Kidney (tissue), 14 donors: Measurements from ENCODE around the gene ARR3. TPM values are rescaled to one million over a fixed set of nuclear protein-coding genes. Genes with fewer than 3 reads are reported as not detected.

Experiments
- DNase-seq, 5 donors: peaks; one replicate each; pipeline ENCODE4 v3.0.0-alpha.2; 2013 to 2020
- FAIRE-seq: peaks from 2 replicates; lab custom pipeline; 2012; peaks lifted over from hg19 to GRCh38; lab: Jason Lieb, UNC
- H3K27ac ChIP-seq, 2 donors: one replicate each; pipeline ENCODE4 v1.7.0; 2013; ENCODE audit warnings: low read depth in 2 of 2, low read length in 2 of 2, inconsistent platforms in 1 of 2
- H3K27me3 ChIP-seq: one replicate; pipeline ENCODE4 v1.7.1; 2013; ENCODE audit warnings: low read length, inconsistent platforms; ENCODE audit not compliant: control insufficient read depth, insufficient read depth
- H3K36me3 ChIP-seq, 3 donors: one replicate each; pipeline versions ENCODE4 v1.7.0 to v1.7.1; 2013; ENCODE audit warnings: low read length in 3 of 3, control low read depth in 1 of 3, inconsistent platforms in 1 of 3; ENCODE audit not compliant: insufficient read depth in 3 of 3, control insufficient read depth in 2 of 3
- H3K4me1 ChIP-seq, 3 donors: one replicate each; pipeline versions ENCODE4 v1.7.0 to v1.7.1; 2013; ENCODE audit warnings: low read length in 3 of 3, inconsistent platforms in 1 of 3, low read depth in 1 of 3; ENCODE audit not compliant: control insufficient read depth in 2 of 3, insufficient read depth in 2 of 3
- H3K4me3 ChIP-seq, 3 donors: one replicate each; pipeline versions ENCODE4 v1.7.0 to v1.8.1; 2013; ENCODE audit warnings: low read length in 3 of 3, control low read depth in 1 of 3, inconsistent platforms in 1 of 3
- H3K9ac ChIP-seq, 3 donors: one replicate each; pipeline versions ENCODE4 v1.7.0 to v1.7.1; 2013; ENCODE audit warnings: low read length in 3 of 3, control low read depth in 1 of 3, inconsistent platforms in 1 of 3
- H3K9me3 ChIP-seq, 3 donors: one replicate each; pipeline versions ENCODE4 v1.7.0 to v1.7.1; 2013; ENCODE audit warnings: low read length in 3 of 3, control low read depth in 1 of 3, inconsistent platforms in 1 of 3; ENCODE audit not compliant: control insufficient read depth in 2 of 3, insufficient read depth in 1 of 3
- intact Hi-C: fragments of 100-400 bp; cut with DNase I; formaldehyde crosslinking; loops from one replicate; pipeline ENCODE4 v1.11.1; 2022
- polyA plus RNA-seq: library from polyadenylated mRNA; stranded (reverse); fragments of 350-450 nt; fragmentation: Illumina TruSeq; extraction: RNeasy Lipid Tissue Mini Kit (QIAGEN cat#74804); gene quantifications from one replicate; pipeline ENCODE4 v1.2.3, GENCODE V29; 2014; ENCODE audit warnings: low read depth, low replicate concordance; ENCODE audit not compliant: insufficient read depth
- total RNA-seq: library from RNA; stranded (reverse); fragmentation: NEBNext Ultra II Directional; extraction: Animal tissue kit (Norgen Biotek cat#: 25700); gene quantifications from one replicate; pipeline ENCODE4 v1.2.1, GENCODE V29; 2021
- TF ChIP-seq, protein P1 (sequence below): IDR thresholded peaks from 3 replicates; pipeline ENCODE4 v1.5.1; 2012; ENCODE audit warnings: mild to moderate bottlenecking, moderate library complexity, borderline replicate concordance; ENCODE audit not compliant: insufficient read depth; ENCODE audit errors: extremely low read depth
- donor health status: control.
- donor health status: control.
- donor health status: control.
- donor health status: control.
- donor health status: control.
- donor health status: DM: yes; HTN: yes; CAD: no.
- donor health status: Normal renal cell carcinoma (clear cell type).

Gene ARR3
- total and polyA plus RNA-seq, 2 donors from 2014 or later: not detected

DNA sequence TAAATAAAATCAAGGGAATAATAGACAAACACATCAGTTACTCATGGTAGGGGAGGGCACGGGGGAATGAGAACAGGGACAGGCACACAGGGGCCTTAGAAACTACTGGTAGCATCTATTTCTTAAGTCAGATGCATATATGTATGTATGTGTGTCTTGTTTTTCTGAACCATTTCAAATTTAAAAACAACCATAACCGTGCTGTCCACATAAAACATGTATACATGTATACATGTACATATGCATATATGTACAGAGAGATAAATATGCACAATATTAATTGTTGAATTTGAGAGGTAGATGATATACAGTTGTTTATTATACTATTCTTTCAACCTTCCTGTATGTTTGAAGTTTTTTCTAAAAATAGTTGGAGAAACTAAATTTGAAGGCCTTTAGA lies 41.4 kb upstream of the ARR3 start:
- H3K27ac ChIP-seq: no peak overlapping the region
- no peaks in the 10 kb centered on the region for H3K36me3 ChIP-seq
- TF ChIP-seq, protein P1, sequence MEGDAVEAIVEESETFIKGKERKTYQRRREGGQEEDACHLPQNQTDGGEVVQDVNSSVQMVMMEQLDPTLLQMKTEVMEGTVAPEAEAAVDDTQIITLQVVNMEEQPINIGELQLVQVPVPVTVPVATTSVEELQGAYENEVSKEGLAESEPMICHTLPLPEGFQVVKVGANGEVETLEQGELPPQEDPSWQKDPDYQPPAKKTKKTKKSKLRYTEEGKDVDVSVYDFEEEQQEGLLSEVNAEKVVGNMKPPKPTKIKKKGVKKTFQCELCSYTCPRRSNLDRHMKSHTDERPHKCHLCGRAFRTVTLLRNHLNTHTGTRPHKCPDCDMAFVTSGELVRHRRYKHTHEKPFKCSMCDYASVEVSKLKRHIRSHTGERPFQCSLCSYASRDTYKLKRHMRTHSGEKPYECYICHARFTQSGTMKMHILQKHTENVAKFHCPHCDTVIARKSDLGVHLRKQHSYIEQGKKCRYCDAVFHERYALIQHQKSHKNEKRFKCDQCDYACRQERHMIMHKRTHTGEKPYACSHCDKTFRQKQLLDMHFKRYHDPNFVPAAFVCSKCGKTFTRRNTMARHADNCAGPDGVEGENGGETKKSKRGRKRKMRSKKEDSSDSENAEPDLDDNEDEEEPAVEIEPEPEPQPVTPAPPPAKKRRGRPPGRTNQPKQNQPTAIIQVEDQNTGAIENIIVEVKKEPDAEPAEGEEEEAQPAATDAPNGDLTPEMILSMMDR: no peak
- DNase-seq (no peak), FAIRE-seq (no peak)
- no peaks in the 10 kb centered on the region for H3K27me3 ChIP-seq
- H3K4me3 ChIP-seq: no peak overlapping the region
- no peaks in the 10 kb centered on the region for H3K9me3 ChIP-seq
- intact Hi-C loops: no loop called here
- H3K4me1 ChIP-seq: no peaks in the 10 kb centered on the region
- H3K9ac ChIP-seq: no peak overlapping the region

DNA sequence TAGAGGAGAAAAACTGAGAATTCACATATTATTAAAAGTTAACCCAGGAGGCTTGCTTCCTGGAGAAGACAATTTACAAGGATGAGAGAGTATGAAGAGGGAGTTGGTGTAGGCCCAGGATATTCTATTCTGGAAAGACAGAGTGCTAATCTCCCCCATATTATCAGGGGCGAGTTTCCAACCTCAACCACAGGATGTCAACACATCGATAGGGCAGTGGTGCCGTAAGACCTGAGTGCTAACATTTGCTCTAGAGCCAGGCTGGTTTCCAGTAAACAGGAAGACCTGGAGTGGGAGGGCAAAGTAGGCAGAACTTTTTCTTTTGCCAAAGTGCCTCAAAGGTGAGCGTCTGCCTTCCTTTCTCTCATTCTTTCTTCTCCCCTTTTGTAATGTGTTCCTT lies 36.5 kb upstream of the ARR3 start:
- Histone ChIP-seq H3K9me3 (no peaks in the 10 kb centered on the region), H3K9ac (no peak overlapping the region), H3K27me3 (no peaks in the 10 kb centered on the region), H3K4me3 (no peak overlapping the region), H3K4me1 (no peaks in the 10 kb centered on the region), H3K36me3 (no peaks in the 10 kb centered on the region), H3K27ac (no peak overlapping the region)
- intact Hi-C loops: no loop called here
- TF ChIP-seq, protein P1: no peak
- DNase-seq: no peak
- FAIRE-seq: no peak

DNA sequence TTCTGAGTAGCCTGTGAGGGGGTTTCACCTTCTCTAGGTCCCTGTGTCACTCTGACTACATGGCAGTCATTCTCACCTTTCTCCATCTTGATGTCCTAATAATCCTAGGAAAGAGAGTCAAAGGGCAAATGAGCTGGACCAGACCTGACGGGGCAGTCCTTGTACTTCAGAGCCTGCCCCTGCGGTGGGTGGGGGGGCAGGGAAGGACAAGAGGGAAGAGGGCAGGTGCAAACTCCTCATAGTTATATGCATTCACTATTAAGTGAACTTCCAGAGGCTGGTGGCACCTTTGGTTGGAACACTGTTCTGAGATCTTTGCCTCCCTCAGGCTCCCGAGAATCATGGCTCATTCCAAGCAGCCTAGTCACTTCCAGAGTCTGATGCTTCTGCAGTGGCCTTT lies 33.8 kb upstream of the ARR3 start, which contains the start of gene AWAT1:
TSS of gene AWAT1 (plus strand) at position 301 of the 400 bp plus-strand sequence. CDS start at position 342, 41 bp downstream.
- intact Hi-C loops: no loop called here
- Histone ChIP-seq H3K27ac (no peak within 1 kb of the TSS), H3K4me1 (no peaks in the 10 kb centered on the region), H3K27me3 (no peaks in the 10 kb centered on the region), H3K9me3 (no peaks in the 10 kb centered on the region), H3K36me3 (no peaks in the 10 kb centered on the region), H3K9ac (no peak within 1 kb of the TSS), H3K4me3 (no peak within 1 kb of the TSS)
- DNase-seq: no peak
- FAIRE-seq: no peak
- TF ChIP-seq, protein P1: no peak

DNA sequence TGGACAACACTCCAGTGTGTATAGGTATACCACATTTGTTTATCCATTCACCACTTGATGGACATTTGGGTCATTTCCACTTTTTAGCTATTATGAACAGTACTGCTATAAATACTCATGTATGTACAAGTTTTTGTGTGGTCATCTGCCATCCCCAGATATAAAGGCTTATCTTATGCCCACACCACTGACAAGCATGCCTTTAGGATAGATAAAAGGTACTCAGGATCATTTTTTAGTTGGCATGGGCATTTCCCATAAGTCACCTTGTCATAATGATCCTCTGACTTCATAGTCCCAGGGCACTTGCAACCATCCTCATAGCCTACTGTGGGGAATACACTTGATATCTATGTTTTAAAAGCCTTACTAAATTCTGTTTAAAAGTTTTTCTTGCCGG lies 27.4 kb upstream of the ARR3 start:
- H3K9ac ChIP-seq: no peak overlapping the region
- no peaks in the 10 kb centered on the region for H3K36me3 ChIP-seq
- FAIRE-seq (no peak), DNase-seq (no peak)
- H3K4me1 ChIP-seq: no peaks in the 10 kb centered on the region
- H3K27me3 ChIP-seq: no peaks in the 10 kb centered on the region
- intact Hi-C loops: no loop called here
- TF ChIP-seq, protein P1: no peak
- no peak overlapping the region for H3K4me3 ChIP-seq
- no peaks in the 10 kb centered on the region for H3K9me3 ChIP-seq
- no peak overlapping the region for H3K27ac ChIP-seq
